Measurements from ENCODE around the gene CARMIL1. TPM values are rescaled to one million over a fixed set of nuclear protein-coding genes. Genes with fewer than 3 reads are reported as not detected.
A peak's percentile ranks its signal among the peaks of the same experiment; 100 is the strongest.

Gene CARMIL1
- total RNA-seq, 2 experiments from 2014 or later: 6.0 to 6.8 TPM

- peaks cover 2% of the 10 kb centered on the region for H3K36me3 Mint-ChIP-seq
- ATAC-seq (ENCODE audit: low read depth) (no peak), DNase-seq (no peak)
- POLR2A ChIA-PET: no interaction called here
- no peak overlapping the region for H3K27ac Mint-ChIP-seq
- no peaks in the 10 kb centered on the region for H3K27me3 Mint-ChIP-seq
- peaks cover 2% of the 10 kb centered on the region for H3K9me3 Mint-ChIP-seq
- H3K4me3 Mint-ChIP-seq: no peak overlapping the region
- peaks cover 8% of the 10 kb centered on the region for H3K4me1 Mint-ChIP-seq
Observed at GRCh38 chr6:25384967-25385366, 105.8 kb downstream of the CARMIL1 start.

- peaks cover 2% of the 10 kb centered on the region for H3K36me3 Mint-ChIP-seq
- H3K4me1 Mint-ChIP-seq: peaks cover 8% of the 10 kb centered on the region
- peaks cover 2% of the 10 kb centered on the region for H3K9me3 Mint-ChIP-seq
- H3K4me3 Mint-ChIP-seq: no peak overlapping the region
- no peak overlapping the region for H3K27ac Mint-ChIP-seq
- DNase-seq (no peak), ATAC-seq (ENCODE audit: low read depth) (no peak)
- POLR2A ChIA-PET: no interaction called here
- H3K27me3 Mint-ChIP-seq: no peaks in the 10 kb centered on the region
Observed at GRCh38 chr6:25387483-25387882, 108.3 kb downstream of the CARMIL1 start.

GRCh38 chr6:25387911-25388310 lies 108.7 kb downstream of the CARMIL1 start:
- DNase-seq: no peak
- H3K27ac Mint-ChIP-seq: no peak overlapping the region
- peaks cover 8% of the 10 kb centered on the region for H3K4me1 Mint-ChIP-seq
- no peak overlapping the region for H3K4me3 Mint-ChIP-seq
- H3K36me3 Mint-ChIP-seq: peaks cover 2% of the 10 kb centered on the region
- ATAC-seq (ENCODE audit: low read depth): no peak
- POLR2A ChIA-PET: no interaction called here
- peaks cover 2% of the 10 kb centered on the region for H3K9me3 Mint-ChIP-seq
- H3K27me3 Mint-ChIP-seq: no peaks in the 10 kb centered on the region

GRCh38 chr6:25388776-25389175 lies 109.6 kb downstream of the CARMIL1 start:
- ATAC-seq (ENCODE audit: low read depth) (no peak), DNase-seq (no peak)
- POLR2A ChIA-PET: no interaction called here
- Mint-ChIP-seq H3K36me3 (peaks cover 2% of the 10 kb centered on the region), H3K4me3 (no peak overlapping the region), H3K27me3 (no peaks in the 10 kb centered on the region), H3K27ac (no peak overlapping the region), H3K9me3 (peaks cover 2% of the 10 kb centered on the region), H3K4me1 (peaks cover 8% of the 10 kb centered on the region)

- no peak overlapping the region for H3K4me3 Mint-ChIP-seq
- H3K27me3 Mint-ChIP-seq: no peaks in the 10 kb centered on the region
- H3K4me1 Mint-ChIP-seq: peaks cover 8% of the 10 kb centered on the region
- no peak for DNase-seq
- H3K9me3 Mint-ChIP-seq: peaks cover 2% of the 10 kb centered on the region
- no peak overlapping the region for H3K27ac Mint-ChIP-seq
- POLR2A ChIA-PET: no interaction called here
- peaks cover 2% of the 10 kb centered on the region for H3K36me3 Mint-ChIP-seq
- no peak for ATAC-seq (ENCODE audit: low read depth)
Observed at GRCh38 chr6:25389471-25389870, 110.3 kb downstream of the CARMIL1 start.

- POLR2A ChIA-PET: interaction anchor here (1.0 kb wide), 1 partner anchor 25 kb away, joined by 6 read pairs; no protein-coding TSS in a partner anchor
- H3K27me3 Mint-ChIP-seq: no peaks in the 10 kb centered on the region
- DNase-seq (no peak), ATAC-seq (ENCODE audit: low read depth) (no peak)
- no peak overlapping the region for H3K4me3 Mint-ChIP-seq
- H3K27ac Mint-ChIP-seq: no peak overlapping the region
- H3K36me3 Mint-ChIP-seq: peaks cover 2% of the 10 kb centered on the region
- peaks cover 8% of the 10 kb centered on the region for H3K4me1 Mint-ChIP-seq
- H3K9me3 Mint-ChIP-seq: peaks cover 2% of the 10 kb centered on the region
Observed at GRCh38 chr6:25392372-25392771, 113.2 kb downstream of the CARMIL1 start.

GRCh38 chr6:25395731-25396130 lies 116.6 kb downstream of the CARMIL1 start:
- POLR2A ChIA-PET: no interaction called here
- Mint-ChIP-seq H3K9me3 (no peaks in the 10 kb centered on the region), H3K4me1 (no peaks in the 10 kb centered on the region), H3K27me3 (no peaks in the 10 kb centered on the region), H3K27ac (no peak overlapping the region), H3K36me3 (no peaks in the 10 kb centered on the region), H3K4me3 (no peak overlapping the region)
- ATAC-seq (ENCODE audit: low read depth) (no peak), DNase-seq (no peak)

GRCh38 chr6:25397406-25397805 lies 118.2 kb downstream of the CARMIL1 start:
- H3K27me3 Mint-ChIP-seq: no peaks in the 10 kb centered on the region
- H3K4me3 Mint-ChIP-seq: no peak overlapping the region
- no peaks in the 10 kb centered on the region for H3K36me3 Mint-ChIP-seq
- DNase-seq: no peak
- H3K4me1 Mint-ChIP-seq: no peaks in the 10 kb centered on the region
- POLR2A ChIA-PET: no interaction called here
- no peak overlapping the region for H3K27ac Mint-ChIP-seq
- no peaks in the 10 kb centered on the region for H3K9me3 Mint-ChIP-seq
- ATAC-seq (ENCODE audit: low read depth): no peak

GRCh38 chr6:25399885-25400284 lies 120.7 kb downstream of the CARMIL1 start:
- ATAC-seq (ENCODE audit: low read depth) (no peak), DNase-seq (no peak)
- Mint-ChIP-seq H3K4me1 (peaks cover 17% of the 10 kb centered on the region), H3K27ac (no peak overlapping the region), H3K36me3 (peaks cover 6% of the 10 kb centered on the region), H3K9me3 (no peaks in the 10 kb centered on the region), H3K4me3 (no peak overlapping the region), H3K27me3 (no peaks in the 10 kb centered on the region)
- POLR2A ChIA-PET: interaction anchor here (0.6 kb wide), 1 partner anchor 23 kb away, joined by 3 read pairs; no protein-coding TSS in a partner anchor

- POLR2A ChIA-PET: no interaction called here
- H3K36me3 Mint-ChIP-seq: peaks cover 6% of the 10 kb centered on the region
Observed at GRCh38 chr6:25401711-25402110, 122.5 kb downstream of the CARMIL1 start.

GRCh38 chr6:25402125-25402524 lies 123.0 kb downstream of the CARMIL1 start:
- Mint-ChIP-seq H3K4me3 (no peak overlapping the region), H3K27ac (no peak overlapping the region), H3K36me3 (peaks cover 6% of the 10 kb centered on the region), H3K27me3 (no peaks in the 10 kb centered on the region), H3K9me3 (no peaks in the 10 kb centered on the region), H3K4me1 (peaks cover 19% of the 10 kb centered on the region)
- DNase-seq: no peak
- POLR2A ChIA-PET: interaction anchor here (4.0 kb wide), 1 partner anchor 32 kb away, joined by 19 read pairs; no protein-coding TSS in a partner anchor
- ATAC-seq (ENCODE audit: low read depth): no peak

More at GRCh38 chr6:25401711-25402110, 122.5 kb downstream of the CARMIL1 start:
- DNase-seq: no peak
- no peak for ATAC-seq (ENCODE audit: low read depth)
- H3K4me3 Mint-ChIP-seq: no peak overlapping the region
- no peaks in the 10 kb centered on the region for H3K9me3 Mint-ChIP-seq
- peaks cover 19% of the 10 kb centered on the region for H3K4me1 Mint-ChIP-seq
- no peak overlapping the region for H3K27ac Mint-ChIP-seq
- no peaks in the 10 kb centered on the region for H3K27me3 Mint-ChIP-seq

- no peak overlapping the region for H3K27ac Mint-ChIP-seq
- DNase-seq (no peak), ATAC-seq (ENCODE audit: low read depth) (no peak)
- peaks cover 6% of the 10 kb centered on the region for H3K36me3 Mint-ChIP-seq
- no peak overlapping the region for H3K4me3 Mint-ChIP-seq
- no peaks in the 10 kb centered on the region for H3K9me3 Mint-ChIP-seq
- POLR2A ChIA-PET: interaction anchor here (3.9 to 4.0 kb wide), 2 partner anchors 33 to 36 kb away, joined by 19 to 29 read pairs; no protein-coding TSS in a partner anchor
- no peaks in the 10 kb centered on the region for H3K27me3 Mint-ChIP-seq
- H3K4me1 Mint-ChIP-seq: peaks cover 19% of the 10 kb centered on the region
Observed at GRCh38 chr6:25403150-25403549, 124.0 kb downstream of the CARMIL1 start.

- ATAC-seq (ENCODE audit: low read depth) (no peak), DNase-seq (peak; percentile 34)
- Mint-ChIP-seq H3K36me3 (peaks cover 6% of the 10 kb centered on the region), H3K27me3 (no peaks in the 10 kb centered on the region), H3K4me1 (peaks cover 19% of the 10 kb centered on the region), H3K9me3 (no peaks in the 10 kb centered on the region), H3K27ac (no peak overlapping the region), H3K4me3 (no peak overlapping the region)
- POLR2A ChIA-PET: interaction anchor here (1.1 to 4.0 kb wide), 3 partner anchors 34 to 86 kb away, joined by 5 to 29 read pairs (median 19); no protein-coding TSS in a partner anchor
Observed at GRCh38 chr6:25404091-25404490, 124.9 kb downstream of the CARMIL1 start.

GRCh38 chr6:25404693-25405169 lies 125.6 kb downstream of the CARMIL1 start:
- Mint-ChIP-seq H3K27ac (no peak overlapping the region), H3K9me3 (no peaks in the 10 kb centered on the region)
- POLR2A ChIA-PET: interaction anchor here (0.8 to 4.0 kb wide), 7 partner anchors 34 to 616 kb away, joined by 3 to 29 read pairs (median 5); a partner anchor contains a TSS

More at GRCh38 chr6:25404693-25405169, 125.6 kb downstream of the CARMIL1 start:
- peaks cover 20% of the 10 kb centered on the region for H3K4me1 Mint-ChIP-seq
- DNase-seq: peak; percentile 64
- peaks cover 6% of the 10 kb centered on the region for H3K36me3 Mint-ChIP-seq
- peak; percentile 93 for ATAC-seq (ENCODE audit: low read depth)
- no peak overlapping the region for H3K4me3 Mint-ChIP-seq
- no peaks in the 10 kb centered on the region for H3K27me3 Mint-ChIP-seq
